ENCODE data around the gene FTH1. TPM values are rescaled to one million over a fixed set of nuclear protein-coding genes. Genes with fewer than 3 reads are reported as not detected.

Gene FTH1
- total RNA-seq, 1 experiment from 2014 or later = 2,322 TPM

- no peak overlapping the region for H3K4me3 ChIP-seq (ENCODE audit: low read depth in 2 of 2, low read length in 2 of 2)
- in situ Hi-C loops (cut with HindIII; ENCODE audit: low pct_unique_long_range_greater_than_20kb, low sequenced_read_pairs) = no loop called here
- no peak overlapping the region for H3K27ac ChIP-seq (ENCODE audit: low read length)
- DNase-seq (ENCODE audit: low read depth, low spot score) (no peak), ATAC-seq (no peak)
- no peak for TF ChIP-seq CTCF (IDR thresholded peaks at IDR 0.05)
- no peak for TF ChIP-seq POLR2AphosphoS5 (IDR thresholded peaks at IDR 0.05; ENCODE audit: low read depth, low read length)
- no peak for TF ChIP-seq REST (IDR thresholded peaks at IDR 0.05; ENCODE audit: insufficient read depth in 1 of 2, low read depth in 2 of 2, low read length in 1 of 2)
- no peak for TF ChIP-seq SIN3A (IDR thresholded peaks at IDR 0.05; ENCODE audit: borderline replicate concordance, insufficient read depth, low read depth, low read length)
- TF ChIP-seq TCF7L2 (IDR thresholded peaks at IDR 0.05; ENCODE audit: low read depth, low read length) = no peak
- no peaks in the 10 kb centered on the region for H3K9me3 ChIP-seq (ENCODE audit: control insufficient read depth, insufficient read depth, low read depth, low read length)
- no TSS peak for BruUV-seq (replicated peaks)
- ChIA-PET POLR2A (interaction anchor here (0.7 kb wide), 2 partner anchors 32 to 139 kb away, joined by 3 to 6 read pairs; no protein-coding TSS in a partner anchor), CTCF (interaction anchor here (0.6 kb wide), 1 partner anchor 17 kb away, joined by 4 read pairs; no protein-coding TSS in a partner anchor)
- intact Hi-C loops (cut with micrococcal nuclease; ENCODE audit: unreplicated experiment) = no loop called here
- no peaks in the 10 kb centered on the region for H3K27me3 ChIP-seq (ENCODE audit: control insufficient read depth, insufficient read depth, low read length)
- no peaks in the 10 kb centered on the region for H3K4me1 ChIP-seq (ENCODE audit: control insufficient read depth, insufficient read depth, low read length)
- no peaks in the 10 kb centered on the region for H3K36me3 ChIP-seq (ENCODE audit: control insufficient read depth, insufficient read depth, low read length)
Observed at GRCh38 chr11:61930933-61931332, 36.5 kb downstream of the FTH1 start.

- in situ Hi-C loops (cut with HindIII; ENCODE audit: low pct_unique_long_range_greater_than_20kb, low sequenced_read_pairs) (no loop called here), intact Hi-C loops (cut with micrococcal nuclease; ENCODE audit: unreplicated experiment) (no loop called here)
- H3K27me3 ChIP-seq (ENCODE audit: control insufficient read depth, insufficient read depth, low read length) = no peaks in the 10 kb centered on the region
- DNase-seq (ENCODE audit: low read depth, low spot score) (no peak), ATAC-seq (no peak)
- TF ChIP-seq TCF7L2 (IDR thresholded peaks at IDR 0.05; ENCODE audit: low read depth, low read length) (no peak), SIN3A (IDR thresholded peaks at IDR 0.05; ENCODE audit: borderline replicate concordance, insufficient read depth, low read depth, low read length) (no peak), CTCF (IDR thresholded peaks at IDR 0.05) (no peak), REST (IDR thresholded peaks at IDR 0.05; ENCODE audit: insufficient read depth in 1 of 2, low read depth in 2 of 2, low read length in 1 of 2) (no peak), POLR2AphosphoS5 (IDR thresholded peaks at IDR 0.05; ENCODE audit: low read depth, low read length) (no peak)
- ChIA-PET POLR2A (no interaction called here), CTCF (interaction anchor here (0.9 to 1.2 kb wide), 2 partner anchors 32 to 180 kb away, joined by 3 read pairs; no protein-coding TSS in a partner anchor)
- no peaks in the 10 kb centered on the region for H3K36me3 ChIP-seq (ENCODE audit: control insufficient read depth, insufficient read depth, low read length)
- H3K27ac ChIP-seq (ENCODE audit: low read length) = no peak overlapping the region
- no peaks in the 10 kb centered on the region for H3K9me3 ChIP-seq (ENCODE audit: control insufficient read depth, insufficient read depth, low read depth, low read length)
- no TSS peak for BruUV-seq (replicated peaks)
- H3K4me3 ChIP-seq (ENCODE audit: low read depth in 2 of 2, low read length in 2 of 2) = no peak overlapping the region
- no peaks in the 10 kb centered on the region for H3K4me1 ChIP-seq (ENCODE audit: control insufficient read depth, insufficient read depth, low read length)
Observed at GRCh38 chr11:61928606-61929005, 38.8 kb downstream of the FTH1 start.

Data from Panc1 (cell line).